ENCODE data around the gene GALNT15.

GALNT15 gene

GRCh38 chr3:16174389-16174788 is at the start of gene GALNT15:
Gene GALNT15, plus strand, starts transcription at chr3:16174680. Its CDS starts 472 bp downstream, at chr3:16175152.
- DNase-seq, result peak; percentile 18

- no peak for DNase-seq
Observed at GRCh38 chr3:16126634-16127033, 47.8 kb upstream of the GALNT15 start.

GRCh38 chr3:16127249-16127648 is 47.2 kb upstream of the GALNT15 start:
- no peak for DNase-seq

GRCh38 chr3:16130066-16130465 is 44.4 kb upstream of the GALNT15 start:
- no peak for DNase-seq

- DNase-seq, result peak; percentile 69
Observed at GRCh38 chr3:16132190-16132589, 42.3 kb upstream of the GALNT15 start.

- peak; percentile 93 for DNase-seq
Observed at GRCh38 chr3:16132928-16133327, 41.6 kb upstream of the GALNT15 start.

GRCh38 chr3:16134173-16134928 is 40.1 kb upstream of the GALNT15 start:
- no peak for DNase-seq

- no peak for DNase-seq
Observed at GRCh38 chr3:16136055-16136454, 38.4 kb upstream of the GALNT15 start.

GRCh38 chr3:16137044-16137443 is 37.4 kb upstream of the GALNT15 start:
- DNase-seq, result no peak

GRCh38 chr3:16137977-16138376 is 36.5 kb upstream of the GALNT15 start:
- no peak for DNase-seq

- DNase-seq, result no peak
Observed at GRCh38 chr3:16140116-16140893, 34.2 kb upstream of the GALNT15 start.

- DNase-seq, result no peak
Observed at GRCh38 chr3:16140894-16141285, 33.6 kb upstream of the GALNT15 start.

- DNase-seq, result no peak
Observed at GRCh38 chr3:16142350-16143025, 32.0 kb upstream of the GALNT15 start.

- no peak for DNase-seq
Observed at GRCh38 chr3:16143861-16144447, 30.5 kb upstream of the GALNT15 start.

- DNase-seq, result no peak
Observed at GRCh38 chr3:16145176-16145575, 29.3 kb upstream of the GALNT15 start.

- no peak for DNase-seq
Observed at GRCh38 chr3:16146015-16146730, 28.3 kb upstream of the GALNT15 start.

GRCh38 chr3:16147220-16147994 is 27.1 kb upstream of the GALNT15 start:
- DNase-seq, result no peak

- DNase-seq, result no peak
Observed at GRCh38 chr3:16148213-16148612, 26.3 kb upstream of the GALNT15 start.

- DNase-seq, result peak; percentile 63
Observed at GRCh38 chr3:16148783-16149182, 25.7 kb upstream of the GALNT15 start.

- no peak for DNase-seq
Observed at GRCh38 chr3:16150285-16150684, 24.2 kb upstream of the GALNT15 start.

- no peak for DNase-seq
Observed at GRCh38 chr3:16151109-16151508, 23.4 kb upstream of the GALNT15 start.

GRCh38 chr3:16168211-16168610 is 6.3 kb upstream of the GALNT15 start:
- DNase-seq, result no peak

All from NCI-H1694 (cell line).